GM19035 (cell line): ENCODE results near the gene AKNA.

Source experiments
- ATAC-seq: cut with Tn5 transposase; IDR thresholded peaks from one replicate; pipeline ENCODE4 v1.9.1; 2021; ENCODE audit not compliant: unreplicated experiment

AKNA gene

GRCh38 chr9:114378016-114378415 is 9.8 kb downstream of the AKNA start:
- no peak for ATAC-seq

- ATAC-seq = no peak
These were observed 11.0 kb downstream of the AKNA start for GRCh38 chr9:114376586-114377445.

DNA sequence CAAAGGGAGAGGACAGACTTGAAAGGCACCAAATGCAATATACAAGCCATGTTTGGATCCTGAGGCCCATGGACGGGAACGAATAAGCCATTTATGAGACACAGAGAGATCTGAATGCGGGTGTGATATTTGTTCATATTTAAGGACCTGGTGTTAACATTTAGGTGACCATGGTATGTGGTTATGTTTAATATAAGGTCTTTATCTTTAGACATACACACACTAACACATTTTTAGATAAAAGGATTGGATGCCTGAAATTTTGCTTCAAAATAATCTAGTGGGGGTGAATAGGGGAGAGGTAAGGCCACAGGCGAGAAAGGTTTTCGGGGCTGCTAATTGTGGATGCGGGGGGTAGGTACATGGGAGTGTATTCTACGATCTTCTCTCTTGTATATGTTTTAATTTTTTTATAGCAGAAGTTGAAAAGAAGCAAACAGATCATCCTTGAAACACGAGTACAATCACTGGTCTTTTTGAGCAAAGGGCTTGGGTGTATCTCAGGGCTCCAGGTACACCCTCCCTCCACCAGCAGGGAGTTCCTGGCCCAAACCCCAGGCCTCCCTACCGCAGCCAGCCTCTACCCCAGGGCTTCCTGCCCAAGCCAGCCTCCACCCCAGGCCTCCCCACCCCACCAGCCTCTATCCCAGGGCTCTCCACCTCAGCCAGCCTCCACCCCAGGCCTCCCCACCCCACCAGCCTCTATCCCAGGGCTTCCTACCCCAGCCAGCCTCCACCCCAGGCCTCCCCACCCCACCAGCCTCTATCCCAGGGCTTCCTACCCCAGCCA is 12.2 kb downstream of the AKNA start:
- ATAC-seq = no peak

GRCh38 chr9:114374936-114375335 is 12.8 kb downstream of the AKNA start:
- ATAC-seq = no peak

DNA sequence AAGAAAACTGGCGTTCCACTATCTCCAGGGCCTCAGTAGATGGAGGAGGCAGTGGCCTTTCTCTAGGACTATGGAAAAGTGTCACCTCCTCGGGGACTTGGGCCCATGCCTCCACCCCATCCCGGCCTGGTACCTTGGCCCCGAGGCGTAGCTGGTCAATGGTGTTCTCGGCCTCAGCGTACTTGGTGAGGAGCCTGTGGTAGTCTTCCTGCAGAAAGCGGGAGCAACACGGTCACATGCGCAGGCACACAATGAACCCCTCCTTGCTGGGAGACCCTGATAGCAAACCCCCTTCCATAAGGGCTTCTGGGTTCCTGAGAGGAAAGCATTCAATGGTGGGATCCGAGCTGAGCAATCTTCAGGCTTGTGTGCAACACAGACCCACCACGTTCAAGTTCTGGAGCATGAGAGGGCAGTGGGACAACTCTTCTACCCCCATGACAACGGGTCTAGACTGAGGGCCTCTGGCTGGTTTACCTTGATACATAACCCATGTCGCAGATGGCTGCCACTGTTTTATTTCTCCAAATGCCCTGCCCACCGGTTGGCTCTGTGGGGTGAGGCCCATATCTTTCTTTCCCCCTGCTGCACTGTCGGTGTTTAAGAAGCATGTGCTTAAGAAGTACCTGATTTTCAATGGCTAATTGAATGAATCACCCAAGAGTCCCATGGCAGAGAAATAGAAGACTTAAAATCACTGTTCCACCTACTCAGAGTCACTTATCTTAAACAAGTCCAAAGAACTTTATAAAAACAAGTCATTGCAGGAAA is 13.6 kb downstream of the AKNA start:
- ATAC-seq = no peak

- peak; percentile 95 for ATAC-seq
These were observed 14.8 kb downstream of the AKNA start for GRCh38 chr9:114372921-114373448.

- ATAC-seq = no peak
These were observed 15.5 kb downstream of the AKNA start for GRCh38 chr9:114371973-114372917.

- no peak for ATAC-seq
These were observed 16.3 kb downstream of the AKNA start for GRCh38 chr9:114371343-114371944.

DNA sequence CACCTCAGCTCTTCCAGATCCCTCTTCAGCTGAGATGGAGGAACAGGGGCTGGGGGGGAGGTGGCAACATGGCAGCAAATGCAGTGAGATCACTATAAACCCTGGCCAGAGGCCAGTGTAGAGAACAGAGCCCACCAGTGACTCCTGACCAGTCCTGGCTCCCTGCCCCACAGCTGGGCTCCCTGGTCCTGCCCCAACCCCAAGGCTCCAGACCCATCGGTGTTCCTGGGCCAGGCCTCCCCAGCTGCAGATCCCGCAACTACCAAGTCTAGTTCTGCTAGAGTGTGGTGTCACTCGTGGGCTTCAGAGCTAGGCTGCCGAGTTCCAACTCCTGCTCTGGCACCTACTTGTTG is 16.8 kb downstream of the AKNA start:
- ATAC-seq = no peak

DNA sequence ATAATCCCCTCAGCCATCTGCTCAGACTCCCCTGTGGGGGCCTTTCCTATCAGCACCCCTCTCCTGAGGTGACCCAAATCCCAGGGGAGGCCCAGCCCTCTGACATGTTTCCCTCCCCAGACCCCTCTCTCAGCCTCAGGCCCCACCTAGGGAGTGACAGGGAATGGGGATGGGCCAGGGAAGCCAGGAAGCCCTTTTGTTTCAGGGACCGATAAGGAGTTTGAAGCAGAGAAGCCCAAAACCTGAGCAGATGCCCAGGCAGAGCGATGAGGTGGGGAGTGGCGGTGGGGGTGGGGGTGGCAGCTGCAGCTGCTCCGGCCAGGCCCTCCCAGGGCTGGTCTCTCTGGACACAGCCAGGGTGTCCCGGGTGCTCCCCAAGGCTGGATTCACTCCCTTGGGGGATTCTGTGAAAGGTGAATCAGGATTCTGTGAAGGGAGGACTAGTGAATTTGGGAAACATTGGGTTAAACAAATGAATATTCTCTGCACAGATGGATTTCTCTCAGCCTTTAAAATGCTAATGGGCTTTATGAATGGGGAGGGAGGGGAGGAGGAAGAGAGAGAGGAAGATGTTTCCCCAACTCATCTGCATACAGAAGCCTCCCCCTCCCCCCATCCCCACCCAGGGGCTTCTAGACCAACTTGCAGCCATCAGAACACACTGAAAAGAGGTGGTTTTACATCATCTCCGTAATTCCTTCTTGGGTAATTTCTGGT is 17.4 kb downstream of the AKNA start:
- no peak for ATAC-seq

GRCh38 chr9:114369216-114370130 is 18.3 kb downstream of the AKNA start:
- ATAC-seq = no peak

DNA sequence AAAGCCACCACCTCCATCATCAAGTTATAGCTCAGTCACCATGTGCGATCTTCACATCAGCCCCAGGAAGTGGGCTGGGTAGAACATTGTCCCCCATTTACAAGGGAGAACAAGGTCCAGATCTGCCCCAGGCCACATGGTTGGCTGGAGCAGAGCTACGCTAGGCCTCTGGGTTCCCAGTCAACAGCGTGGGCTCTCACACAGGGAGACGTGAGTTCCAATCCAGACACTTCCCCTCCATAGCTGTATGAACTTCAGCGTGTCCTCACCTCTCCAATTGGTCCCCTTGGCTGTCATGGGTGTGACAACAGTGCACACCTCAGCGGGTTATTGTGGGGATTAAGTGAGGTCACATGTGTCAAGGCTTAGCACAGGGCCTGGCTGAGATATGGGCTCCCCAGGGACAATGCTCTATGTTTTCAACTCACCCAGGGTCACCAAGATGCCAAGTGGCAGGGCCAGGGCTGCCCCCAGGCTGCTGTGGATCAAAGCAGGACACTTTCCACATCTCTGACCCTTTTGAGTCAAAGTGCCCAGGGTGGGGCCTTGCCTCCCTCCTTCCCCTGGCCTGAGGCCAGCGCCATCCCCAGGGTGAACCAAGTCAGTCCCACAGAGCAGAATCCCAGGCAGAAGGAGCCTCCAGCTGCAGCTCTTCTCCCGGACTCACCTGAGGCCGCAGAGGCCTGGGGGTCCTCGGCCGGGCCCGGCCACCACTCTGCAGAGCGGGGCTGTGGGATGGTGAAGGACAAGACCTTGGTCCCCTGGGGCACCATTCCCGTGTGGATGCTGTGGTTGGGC is 19.8 kb downstream of the AKNA start:
- ATAC-seq = no peak

DNA sequence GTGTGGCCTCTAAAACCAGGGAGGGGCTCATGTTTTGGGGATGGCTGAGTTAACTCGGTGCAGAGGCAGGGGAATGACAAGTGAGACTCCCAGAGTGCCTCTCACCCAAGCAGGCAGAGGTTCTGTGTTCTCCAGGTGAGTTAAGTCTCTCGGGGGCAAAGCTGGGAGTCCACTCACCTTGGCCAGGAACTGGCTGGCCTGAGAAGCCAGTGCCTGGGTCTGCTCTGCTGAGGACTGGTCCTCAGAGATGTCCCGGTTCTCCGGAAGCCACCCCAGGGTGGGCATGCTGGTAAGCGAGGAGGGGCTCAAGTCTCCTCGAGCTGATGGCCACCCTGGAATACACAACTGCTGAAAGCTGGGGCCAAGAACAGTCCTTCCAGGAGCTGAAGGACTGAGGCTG is 20.4 kb downstream of the AKNA start:
- ATAC-seq = no peak

DNA sequence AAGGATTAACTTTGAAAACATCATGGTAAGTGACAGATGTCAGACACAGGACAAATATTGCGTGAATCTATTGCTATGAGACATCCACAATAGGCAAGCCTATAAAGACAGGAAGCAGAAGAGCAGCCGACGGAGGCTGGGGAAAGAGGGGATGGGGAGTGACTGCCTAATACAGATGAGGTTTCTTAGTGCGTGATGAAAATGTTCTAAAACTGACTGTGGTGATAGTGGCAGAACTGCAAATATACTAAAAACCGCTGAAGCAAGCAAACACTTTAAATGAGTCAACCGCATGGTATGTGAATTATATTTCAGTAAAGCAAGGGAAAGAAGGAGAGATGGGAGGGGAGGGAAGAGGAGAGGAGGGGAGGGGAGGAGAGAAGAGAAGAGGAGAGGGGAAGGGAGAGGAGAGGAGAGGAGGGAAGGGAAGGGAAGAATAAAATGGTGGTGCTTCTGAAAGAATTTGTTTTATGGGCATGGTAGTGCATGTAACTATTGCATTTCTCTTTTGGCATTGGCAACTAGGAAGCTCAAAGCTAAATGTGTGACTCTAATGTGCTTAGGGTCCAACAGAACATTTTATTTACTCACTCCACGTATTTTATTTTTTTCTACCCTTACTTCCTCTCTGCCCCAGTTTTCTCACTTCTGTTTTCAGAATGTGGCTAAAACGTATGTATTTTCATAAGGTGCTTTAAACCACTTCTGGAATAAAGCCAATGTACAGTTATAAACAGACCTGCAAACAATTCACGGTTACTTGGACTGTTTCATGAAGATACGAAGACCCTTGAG is 21.3 kb downstream of the AKNA start:
- ATAC-seq = peak; percentile 39

DNA sequence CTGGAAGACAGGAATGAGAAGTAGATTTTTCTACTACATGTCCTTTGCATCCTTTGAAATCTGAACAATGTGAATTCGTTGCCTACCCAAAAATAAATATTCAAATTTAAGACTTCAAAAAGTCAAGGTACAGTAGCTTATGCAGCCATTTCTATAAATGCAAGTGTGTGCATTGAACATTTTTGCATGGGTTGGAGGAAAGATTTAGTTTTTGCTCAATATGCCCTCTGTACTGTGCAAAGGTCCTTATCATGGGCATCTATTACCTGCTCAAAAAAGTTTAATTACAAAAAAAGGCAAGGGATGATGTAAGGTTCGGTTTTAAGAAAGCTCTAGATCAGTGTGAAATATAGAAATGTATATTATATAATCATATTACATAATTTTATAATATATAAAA is 22.6 kb downstream of the AKNA start:
- no peak for ATAC-seq
